ENCODE results near the gene ZBTB21. TPM values are rescaled to one million over a fixed set of nuclear protein-coding genes. Genes with fewer than 3 reads are reported as not detected.
A peak's percentile ranks its signal among the peaks of the same experiment; 100 is the strongest.
"Not testable (repeated sequence)": the region's sequence is repeated elsewhere in the genome, so short reads cannot be mapped to it uniquely, and the experiment has no call there.

The ZBTB21 gene
- total and polyA plus RNA-seq, 5 donors from 2014 or later = 2.4 to 107 (median 5.7) TPM

DNA sequence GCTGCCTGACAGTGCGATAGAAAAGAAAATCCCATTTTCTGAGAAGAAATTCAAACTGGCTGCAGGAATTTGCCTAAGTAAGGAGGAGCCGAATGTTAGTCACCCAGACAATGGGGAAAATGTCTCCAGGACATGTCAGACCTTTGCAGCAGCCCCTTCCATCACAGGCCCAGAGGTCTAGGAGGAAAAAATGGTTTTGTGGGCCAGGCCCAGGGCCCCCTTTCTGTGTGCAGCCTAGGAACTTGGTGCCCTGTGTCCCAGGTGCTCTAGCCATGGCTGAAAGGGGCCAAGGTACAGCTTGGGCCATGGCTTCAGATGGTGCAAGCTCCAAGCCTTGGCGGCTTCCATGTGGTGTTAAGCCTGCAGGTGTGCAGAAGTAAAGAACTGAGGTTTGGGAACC lies 14.6 kb downstream of the ZBTB21 start:
- H3K4me1 Mint-ChIP-seq = peaks cover 0 to 7% (median 2%) of the 10 kb centered on the region in 4 donors
- ATAC-seq (ENCODE audit: low read depth in 2 of 2) (no peak), DNase-seq (no peak)
- H3K27me3 Mint-ChIP-seq = no peaks in the 10 kb centered on the region
- H3K36me3 ChIP-seq (ENCODE audit: control insufficient read depth, insufficient read depth, low read length) = peaks cover 51% of the 10 kb centered on the region
- H3K27ac ChIP-seq (ENCODE audit: insufficient read depth, low read length, poor library complexity, severe bottlenecking) = no peak overlapping the region
- no peak overlapping the region for H3K4me3 ChIP-seq (ENCODE audit: low read depth, low read length)
- H3K36me3 Mint-ChIP-seq = peaks cover 56% of the 10 kb centered on the region
- no peak overlapping the region for H3K27ac Mint-ChIP-seq
- peaks cover 0 to 8% of the 10 kb centered on the region in 2 experiments for H3K9me3 ChIP-seq (ENCODE audit: control insufficient read depth in 2 of 2, low read length in 2 of 2)
- H3K9me3 Mint-ChIP-seq = peaks cover 0 to 6% (median 0%) of the 10 kb centered on the region in 7 donors
- no peaks in the 10 kb centered on the region for H3K27me3 ChIP-seq (ENCODE audit: control insufficient read depth, insufficient read depth, low read length)
- H3K4me3 Mint-ChIP-seq = no peak overlapping the region
- H3K4me1 ChIP-seq (ENCODE audit: control insufficient read depth, insufficient read depth, low read length, poor library complexity, severe bottlenecking) = no peaks in the 10 kb centered on the region

DNA sequence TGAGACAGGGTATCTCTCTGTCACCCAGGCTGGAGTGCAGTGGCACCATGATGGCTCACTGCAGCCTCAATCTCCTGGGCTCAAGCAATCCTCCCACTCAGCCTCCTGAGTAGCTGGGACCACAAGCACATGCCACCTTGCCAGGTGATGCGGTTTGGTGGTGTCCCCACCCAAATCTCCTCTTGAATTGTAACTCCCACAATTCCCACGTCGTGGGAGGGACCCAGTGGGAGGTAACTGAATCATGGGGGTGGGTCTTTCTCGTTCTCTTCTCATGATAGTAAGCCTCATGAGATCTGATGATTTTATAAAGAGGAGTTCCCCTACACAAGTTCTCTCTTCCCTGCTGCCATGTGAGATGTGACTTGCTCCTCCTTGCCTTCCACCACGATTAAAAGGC lies 15.5 kb downstream of the ZBTB21 start:
- not testable (repeated sequence) for H3K27ac ChIP-seq (ENCODE audit: insufficient read depth, low read length, poor library complexity, severe bottlenecking); ATAC-seq (ENCODE audit: low read depth in 2 of 2); H3K4me1 Mint-ChIP-seq; H3K4me3 ChIP-seq (ENCODE audit: low read depth, low read length); H3K27ac Mint-ChIP-seq; H3K27me3 Mint-ChIP-seq; H3K9me3 Mint-ChIP-seq; H3K27me3 ChIP-seq (ENCODE audit: control insufficient read depth, insufficient read depth, low read length); H3K9me3 ChIP-seq (ENCODE audit: control insufficient read depth in 2 of 2, low read length in 2 of 2); H3K4me1 ChIP-seq (ENCODE audit: control insufficient read depth, insufficient read depth, low read length, poor library complexity, severe bottlenecking); DNase-seq
- H3K4me3 Mint-ChIP-seq = peak overlapping the region in 1 of 4 donors; percentile 15
- peaks cover 54% of the 10 kb centered on the region for H3K36me3 Mint-ChIP-seq
- peaks cover 51% of the 10 kb centered on the region for H3K36me3 ChIP-seq (ENCODE audit: control insufficient read depth, insufficient read depth, low read length)

DNA sequence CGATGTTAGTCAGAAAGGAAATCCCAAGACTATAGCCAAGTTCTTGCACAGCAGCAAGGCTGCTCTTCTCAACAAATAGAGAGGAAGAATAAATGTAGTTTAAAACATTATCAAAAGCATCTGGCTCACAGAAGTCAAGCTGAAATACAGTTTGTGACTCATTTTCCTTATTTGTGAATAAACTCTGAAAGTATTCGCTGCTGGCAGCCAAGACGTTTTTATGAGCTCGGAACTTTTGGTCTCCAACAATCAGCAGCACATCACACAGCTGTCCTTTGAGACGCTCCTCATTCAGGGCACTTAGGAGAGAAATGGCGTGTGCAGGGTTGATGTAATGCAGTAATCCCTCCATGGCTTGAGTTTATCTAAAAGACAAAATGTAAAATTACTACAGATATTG lies 16.4 kb downstream of the ZBTB21 start:
- H3K36me3 ChIP-seq (ENCODE audit: control insufficient read depth, insufficient read depth, low read length) = peaks cover 45% of the 10 kb centered on the region
- no peak for ATAC-seq (ENCODE audit: low read depth in 2 of 2)
- peaks cover 0 to 3% (median 0%) of the 10 kb centered on the region in 4 donors for H3K4me1 Mint-ChIP-seq
- peaks cover 53% of the 10 kb centered on the region for H3K36me3 Mint-ChIP-seq
- no peak for DNase-seq
- H3K4me1 ChIP-seq (ENCODE audit: control insufficient read depth, insufficient read depth, low read length, poor library complexity, severe bottlenecking) = no peaks in the 10 kb centered on the region
- no peak overlapping the region for H3K4me3 Mint-ChIP-seq
- no peaks in the 10 kb centered on the region for H3K27me3 Mint-ChIP-seq
- H3K9me3 ChIP-seq (ENCODE audit: control insufficient read depth in 2 of 2, low read length in 2 of 2) = peaks cover 0 to 8% of the 10 kb centered on the region in 2 experiments
- no peak overlapping the region for H3K27ac ChIP-seq (ENCODE audit: insufficient read depth, low read length, poor library complexity, severe bottlenecking)
- no peak overlapping the region for H3K27ac Mint-ChIP-seq
- no peaks in the 10 kb centered on the region for H3K27me3 ChIP-seq (ENCODE audit: control insufficient read depth, insufficient read depth, low read length)
- peaks cover 0 to 6% (median 0%) of the 10 kb centered on the region in 7 donors for H3K9me3 Mint-ChIP-seq
- no peak overlapping the region for H3K4me3 ChIP-seq (ENCODE audit: low read depth, low read length)

DNA sequence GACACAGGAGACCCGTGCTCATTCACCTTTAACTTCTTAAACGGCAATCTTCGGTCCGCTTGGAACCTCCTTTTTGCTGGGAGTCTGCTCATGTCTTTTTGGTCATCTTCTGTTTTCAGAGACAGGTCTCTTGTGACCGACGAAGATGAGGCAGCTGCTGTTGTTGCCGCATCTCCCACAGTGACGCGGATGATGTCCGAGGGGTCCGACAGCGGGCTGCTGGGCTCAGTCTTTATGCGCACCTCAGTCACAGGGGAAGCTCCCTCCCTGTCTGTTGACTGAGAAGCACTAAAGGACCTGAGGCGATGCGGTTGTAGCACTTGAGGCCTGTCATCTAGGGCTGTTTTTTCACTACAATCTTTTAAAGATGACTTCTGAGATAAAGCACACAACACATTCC lies 17.6 kb downstream of the ZBTB21 start:
- H3K27me3 Mint-ChIP-seq = no peaks in the 10 kb centered on the region
- no peak overlapping the region for H3K27ac Mint-ChIP-seq
- H3K36me3 ChIP-seq (ENCODE audit: control insufficient read depth, insufficient read depth, low read length) = peaks cover 45% of the 10 kb centered on the region

DNA sequence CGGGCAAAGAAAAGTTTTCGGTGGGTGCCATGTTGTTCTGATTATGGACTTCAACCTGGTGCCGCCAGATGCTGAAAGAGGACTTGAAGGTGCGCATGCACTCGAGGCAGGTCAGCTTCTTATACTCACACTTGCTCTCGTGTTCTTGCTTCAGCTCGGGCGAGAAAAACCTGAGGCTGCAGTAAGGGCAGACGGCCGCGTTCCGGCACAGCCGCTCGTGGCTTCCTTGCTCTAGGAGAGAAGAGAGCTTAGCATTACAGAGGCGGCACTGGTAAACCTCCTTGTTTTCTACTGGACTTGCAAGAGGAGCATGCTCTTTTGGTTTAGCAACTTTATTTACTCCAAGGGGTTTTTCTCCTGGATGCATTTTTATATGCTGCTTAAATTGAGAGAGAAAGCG lies 18.5 kb downstream of the ZBTB21 start:
- Mint-ChIP-seq H3K4me3 (no peak overlapping the region), H3K36me3 (peaks cover 46% of the 10 kb centered on the region), H3K27me3 (no peaks in the 10 kb centered on the region), H3K9me3 (peaks cover 0 to 6% (median 0%) of the 10 kb centered on the region in 7 donors), H3K27ac (no peak overlapping the region), H3K4me1 (peaks cover 0 to 3% (median 0%) of the 10 kb centered on the region in 4 donors)
- Histone ChIP-seq H3K4me3 (ENCODE audit: low read depth, low read length) (no peak overlapping the region), H3K36me3 (ENCODE audit: control insufficient read depth, insufficient read depth, low read length) (peaks cover 42% of the 10 kb centered on the region), H3K9me3 (ENCODE audit: control insufficient read depth in 2 of 2, low read length in 2 of 2) (peaks cover 0 to 8% of the 10 kb centered on the region in 2 experiments), H3K4me1 (ENCODE audit: control insufficient read depth, insufficient read depth, low read length, poor library complexity, severe bottlenecking) (no peaks in the 10 kb centered on the region), H3K27ac (ENCODE audit: insufficient read depth, low read length, poor library complexity, severe bottlenecking) (no peak overlapping the region), H3K27me3 (ENCODE audit: control insufficient read depth, insufficient read depth, low read length) (no peaks in the 10 kb centered on the region)
- no peak for ATAC-seq (ENCODE audit: low read depth in 2 of 2)
- DNase-seq = no peak

More for the DNA sequence above, 17.6 kb downstream of the ZBTB21 start:
- Histone ChIP-seq H3K4me1 (ENCODE audit: control insufficient read depth, insufficient read depth, low read length, poor library complexity, severe bottlenecking) (no peaks in the 10 kb centered on the region), H3K9me3 (ENCODE audit: control insufficient read depth in 2 of 2, low read length in 2 of 2) (peaks cover 0 to 8% of the 10 kb centered on the region in 2 experiments), H3K27ac (ENCODE audit: insufficient read depth, low read length, poor library complexity, severe bottlenecking) (no peak overlapping the region), H3K4me3 (ENCODE audit: low read depth, low read length) (no peak overlapping the region), H3K27me3 (ENCODE audit: control insufficient read depth, insufficient read depth, low read length) (no peaks in the 10 kb centered on the region)
- ATAC-seq (ENCODE audit: low read depth in 2 of 2) = no peak
- DNase-seq = no peak
- Mint-ChIP-seq H3K4me3 (no peak overlapping the region), H3K4me1 (peaks cover 0 to 3% (median 0%) of the 10 kb centered on the region in 4 donors), H3K9me3 (peaks cover 0 to 6% (median 0%) of the 10 kb centered on the region in 7 donors), H3K36me3 (peaks cover 50% of the 10 kb centered on the region)

DNA sequence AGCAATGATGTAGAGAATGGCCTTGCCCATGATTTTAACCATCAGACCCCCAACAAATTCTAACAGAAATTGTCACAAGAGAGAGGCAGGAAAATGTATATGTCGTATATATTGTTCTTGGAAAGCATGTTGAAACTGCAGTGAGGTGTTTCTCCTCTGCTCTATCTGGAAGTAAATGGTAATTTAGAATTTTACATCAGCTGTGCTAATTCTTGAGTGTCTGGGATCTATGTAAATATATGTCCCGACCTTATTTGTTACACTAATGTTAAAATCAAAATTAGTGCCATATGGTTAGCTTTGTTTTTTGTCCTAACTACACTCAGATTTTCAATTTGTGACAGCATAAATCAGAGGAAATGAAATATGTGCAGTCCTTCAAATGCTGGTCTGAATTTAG lies 20.5 kb downstream of the ZBTB21 start:
- H3K27ac Mint-ChIP-seq = peak overlapping the region in 1 of 3 donors; percentile 34
- no peak overlapping the region for H3K4me3 Mint-ChIP-seq
- H3K4me1 Mint-ChIP-seq = no peaks in the 10 kb centered on the region
- no peak for DNase-seq
- peaks cover 31% of the 10 kb centered on the region for H3K36me3 Mint-ChIP-seq
- H3K36me3 ChIP-seq (ENCODE audit: control insufficient read depth, insufficient read depth, low read length) = peaks cover 34% of the 10 kb centered on the region
- no peaks in the 10 kb centered on the region for H3K27me3 ChIP-seq (ENCODE audit: control insufficient read depth, insufficient read depth, low read length)
- H3K27me3 Mint-ChIP-seq = no peaks in the 10 kb centered on the region
- no peak for ATAC-seq (ENCODE audit: low read depth in 2 of 2)
- no peaks in the 10 kb centered on the region for H3K9me3 ChIP-seq (ENCODE audit: control insufficient read depth in 2 of 2, low read length in 2 of 2)
- H3K4me1 ChIP-seq (ENCODE audit: control insufficient read depth, insufficient read depth, low read length, poor library complexity, severe bottlenecking) = no peaks in the 10 kb centered on the region
- H3K27ac ChIP-seq (ENCODE audit: insufficient read depth, low read length, poor library complexity, severe bottlenecking) = no peak overlapping the region
- no peak overlapping the region for H3K4me3 ChIP-seq (ENCODE audit: low read depth, low read length)
- no peaks in the 10 kb centered on the region for H3K9me3 Mint-ChIP-seq

DNA sequence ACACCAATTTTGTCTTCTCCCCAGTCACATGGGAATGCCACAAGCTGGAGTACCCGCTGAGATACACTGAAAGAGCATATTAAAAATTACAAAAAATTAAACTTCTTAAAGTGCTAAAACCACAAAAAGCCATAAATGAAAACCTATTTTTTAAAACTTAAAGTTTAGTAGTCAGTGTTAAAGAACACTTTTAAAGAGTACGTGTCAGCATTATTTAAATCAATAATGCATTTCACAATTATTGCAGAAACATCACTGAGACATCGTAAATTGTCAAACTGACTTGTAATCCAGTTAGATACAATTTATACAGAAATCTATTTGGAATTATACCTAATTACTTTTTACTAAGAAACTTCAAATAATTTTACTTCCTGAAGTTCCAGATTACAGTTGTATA lies 22.9 kb downstream of the ZBTB21 start:
- Histone ChIP-seq H3K4me1 (ENCODE audit: control insufficient read depth, insufficient read depth, low read length, poor library complexity, severe bottlenecking) (no peaks in the 10 kb centered on the region), H3K36me3 (ENCODE audit: control insufficient read depth, insufficient read depth, low read length) (peaks cover 14% of the 10 kb centered on the region), H3K4me3 (ENCODE audit: low read depth, low read length) (no peak overlapping the region), H3K27me3 (ENCODE audit: control insufficient read depth, insufficient read depth, low read length) (no peaks in the 10 kb centered on the region), H3K27ac (ENCODE audit: insufficient read depth, low read length, poor library complexity, severe bottlenecking) (no peak overlapping the region), H3K9me3 (ENCODE audit: control insufficient read depth in 2 of 2, low read length in 2 of 2) (no peaks in the 10 kb centered on the region)
- peaks cover 4% of the 10 kb centered on the region for H3K27me3 Mint-ChIP-seq
- DNase-seq (no peak), ATAC-seq (ENCODE audit: low read depth in 2 of 2) (no peak)
- H3K27ac Mint-ChIP-seq = no peak overlapping the region
- no peak overlapping the region for H3K4me3 Mint-ChIP-seq
- H3K9me3 Mint-ChIP-seq = peaks cover 0 to 9% (median 2%) of the 10 kb centered on the region in 7 donors
- no peaks in the 10 kb centered on the region for H3K4me1 Mint-ChIP-seq
- H3K36me3 Mint-ChIP-seq = peaks cover 13% of the 10 kb centered on the region

DNA sequence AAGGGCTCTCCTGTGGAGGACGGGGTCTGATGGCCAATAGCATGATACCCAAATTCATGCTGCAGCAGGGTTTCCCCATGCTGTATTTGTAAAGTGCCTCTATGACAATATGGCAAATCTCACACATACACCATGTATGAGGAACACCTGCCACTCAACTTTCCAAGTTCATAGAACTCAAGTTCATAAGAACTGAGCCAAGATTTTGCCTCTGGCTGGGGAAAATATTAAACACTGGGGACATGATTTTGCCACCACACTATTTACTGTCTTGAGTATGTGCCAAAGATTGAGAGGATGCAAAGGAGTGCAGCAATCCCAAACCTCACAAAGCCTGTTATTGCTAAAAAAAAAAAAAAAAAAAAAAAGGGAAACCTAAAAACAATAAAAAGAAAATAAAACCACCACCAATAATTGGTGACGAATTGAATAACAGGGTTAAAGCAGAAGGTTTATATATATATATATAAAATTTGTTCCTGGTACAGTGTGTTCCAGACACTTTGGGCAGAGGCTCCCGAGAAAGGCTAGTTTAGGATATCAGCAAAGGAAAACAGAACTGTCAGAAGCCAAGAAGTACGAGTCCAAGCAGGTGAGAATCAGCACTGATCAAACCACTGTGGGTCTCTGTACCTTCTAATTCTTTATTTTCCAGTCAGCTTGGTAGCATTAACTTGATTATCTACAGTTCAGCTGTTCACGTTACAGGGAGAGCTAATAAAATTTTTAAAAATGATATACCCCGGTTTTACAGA lies 24.3 kb downstream of the ZBTB21 start:
- no peak for ATAC-seq (ENCODE audit: low read depth in 2 of 2)
- Histone ChIP-seq H3K4me1 (ENCODE audit: control insufficient read depth, insufficient read depth, low read length, poor library complexity, severe bottlenecking) (no peaks in the 10 kb centered on the region), H3K27me3 (ENCODE audit: control insufficient read depth, insufficient read depth, low read length) (no peaks in the 10 kb centered on the region), H3K9me3 (ENCODE audit: control insufficient read depth in 2 of 2, low read length in 2 of 2) (no peaks in the 10 kb centered on the region), H3K36me3 (ENCODE audit: control insufficient read depth, insufficient read depth, low read length) (no peaks in the 10 kb centered on the region), H3K4me3 (ENCODE audit: low read depth, low read length) (no peak overlapping the region), H3K27ac (ENCODE audit: insufficient read depth, low read length, poor library complexity, severe bottlenecking) (no peak overlapping the region)
- Mint-ChIP-seq H3K4me1 (no peaks in the 10 kb centered on the region), H3K4me3 (no peak overlapping the region), H3K36me3 (peaks cover 7% of the 10 kb centered on the region), H3K27ac (peak overlapping the region in 1 of 3 donors; percentile 17), H3K9me3 (peaks cover 0 to 9% (median 2%) of the 10 kb centered on the region in 7 donors), H3K27me3 (peaks cover 4% of the 10 kb centered on the region)
- DNase-seq = no peak
